GM12875 (cell line): Measurements from ENCODE around the gene CCDC86.

Experiments
- H3K4me3 ChIP-seq: one replicate; pipeline ENCODE4 v1.5.1; 2011; ENCODE audit warnings: low read depth, low read length, control low read depth
- CTCF ChIP-seq: IDR thresholded peaks from 2 replicates; pipeline ENCODE4 v1.5.1; 2011; ENCODE audit warnings: low read depth, mild to moderate bottlenecking, control low read depth, inconsistent platforms, low read length, moderate library complexity, borderline replicate concordance; ENCODE audit not compliant: insufficient read depth

The CCDC86 gene

DNA sequence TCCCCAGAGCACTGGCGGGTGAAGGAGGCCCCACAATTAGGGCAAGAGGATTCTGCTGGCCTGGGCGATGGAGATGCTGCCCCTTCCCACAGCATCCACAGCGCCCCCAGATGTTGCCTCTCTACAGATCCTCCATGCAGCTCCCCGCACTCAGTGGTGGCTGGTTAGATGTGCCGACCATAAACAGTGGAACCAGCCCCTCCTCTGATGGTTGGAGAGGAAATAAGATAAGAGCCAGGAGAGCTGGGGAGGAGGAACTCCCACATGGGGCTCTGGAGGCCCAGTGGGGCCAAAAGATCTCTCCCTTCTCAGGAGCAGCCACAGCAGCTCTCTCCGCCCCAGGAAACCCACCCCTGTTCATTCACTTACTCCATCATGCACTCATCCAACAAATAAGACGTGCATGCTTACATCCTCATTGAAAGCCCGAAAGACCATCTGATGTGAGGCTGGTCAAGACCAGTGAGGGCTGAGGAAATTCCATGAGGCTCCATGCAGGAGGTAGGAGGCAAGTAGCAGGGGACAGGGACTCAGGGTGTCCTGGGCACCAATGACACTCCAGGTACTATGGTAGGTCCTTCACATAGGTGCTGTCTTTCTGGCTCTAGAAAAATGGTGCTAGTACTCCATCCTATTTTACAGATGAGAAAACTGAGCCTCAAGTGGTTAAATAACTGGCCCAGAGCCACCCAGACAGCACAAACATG, 12.4 kb downstream of the CCDC86 start:
- no peak overlapping the region for H3K4me3 ChIP-seq
- no peak for TF ChIP-seq CTCF

GRCh38 chr11:60854847-60855725, 13.2 kb downstream of the CCDC86 start:
- no peak overlapping the region for H3K4me3 ChIP-seq
- no peak for TF ChIP-seq CTCF

DNA sequence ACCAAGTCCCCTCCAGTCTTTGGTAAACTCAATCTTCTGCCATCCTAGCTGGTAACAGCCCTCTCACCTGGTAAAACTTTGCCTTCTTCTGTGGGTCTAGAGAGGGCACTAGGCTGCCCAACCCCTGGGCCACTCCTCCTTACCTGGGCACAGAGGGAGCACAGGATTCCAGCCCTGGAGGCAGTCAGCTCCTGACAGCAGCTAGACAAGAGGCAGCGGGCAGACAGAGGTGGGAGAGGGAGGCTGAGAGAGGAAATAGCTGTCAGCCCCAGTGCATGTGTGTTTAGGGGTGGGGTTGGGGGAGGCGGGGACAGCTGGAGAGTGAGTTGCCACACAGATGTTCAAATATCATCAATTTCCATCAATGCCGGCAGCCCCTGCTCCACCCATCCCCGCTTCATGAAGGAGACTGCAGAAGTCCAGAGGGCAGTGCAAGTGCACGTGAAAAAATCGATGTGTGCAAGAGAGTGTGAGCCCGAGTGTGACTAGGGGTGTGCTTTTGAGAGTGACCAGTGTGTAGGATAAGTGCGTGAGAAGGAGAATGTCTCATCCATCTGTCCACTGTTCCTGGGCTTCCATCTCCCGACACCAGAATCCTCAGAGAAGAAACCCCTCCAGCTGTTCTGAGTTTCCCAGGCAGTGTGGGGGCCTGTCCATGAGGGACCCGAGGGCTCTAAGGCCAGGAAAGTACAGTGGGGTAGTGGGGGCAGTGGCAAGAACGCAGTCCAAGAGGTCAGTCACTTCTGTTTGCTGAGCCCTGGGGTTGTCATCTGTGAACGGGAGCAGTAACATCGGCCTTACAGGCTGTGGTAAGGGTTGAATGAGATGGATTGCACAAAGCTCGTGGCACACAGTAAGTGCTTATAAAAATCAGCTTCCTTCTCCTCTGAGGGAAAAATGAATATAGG, 14.1 kb downstream of the CCDC86 start, which contains the start of gene PTGDR2:
PTGDR2 (minus strand) TSS at position 225 of the 908 bp plus-strand sequence. CDS start 2,228 bp downstream, outside the sequence.
- TF ChIP-seq CTCF = no peak
- H3K4me3 ChIP-seq = no peak within 1 kb of the TSS

- no peak overlapping the region for H3K4me3 ChIP-seq
- TF ChIP-seq CTCF = no peak
Measured at GRCh38 chr11:60857378-60858232, 15.7 kb downstream of the CCDC86 start.

DNA sequence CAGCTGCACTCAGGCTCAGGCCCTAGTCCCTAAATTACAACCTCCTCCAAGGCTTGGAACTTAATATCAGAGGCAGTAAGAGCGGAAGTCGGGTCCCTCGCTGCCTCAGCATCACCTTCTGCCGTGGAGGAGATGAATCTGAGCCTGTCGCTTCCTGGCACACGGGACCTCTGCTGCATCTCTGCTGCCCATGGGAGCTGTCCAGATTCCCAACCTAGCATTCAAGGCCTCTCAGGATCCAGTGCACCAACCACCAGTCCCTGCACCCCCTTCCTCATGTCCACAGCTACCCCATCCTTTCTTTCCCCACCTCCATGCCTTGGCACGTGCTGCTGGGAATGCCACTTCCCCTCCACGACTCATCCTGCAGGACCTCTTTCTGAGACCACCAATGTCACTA, 16.3 kb downstream of the CCDC86 start:
- TF ChIP-seq CTCF = no peak
- no peak overlapping the region for H3K4me3 ChIP-seq
